ENCODE results near the gene MGAT5. TPM values are rescaled to one million over a fixed set of nuclear protein-coding genes. Genes with fewer than 3 reads are reported as not detected.

The MGAT5 gene
- total RNA-seq, 1 experiment from 2014 or later: 22.1 TPM

DNA sequence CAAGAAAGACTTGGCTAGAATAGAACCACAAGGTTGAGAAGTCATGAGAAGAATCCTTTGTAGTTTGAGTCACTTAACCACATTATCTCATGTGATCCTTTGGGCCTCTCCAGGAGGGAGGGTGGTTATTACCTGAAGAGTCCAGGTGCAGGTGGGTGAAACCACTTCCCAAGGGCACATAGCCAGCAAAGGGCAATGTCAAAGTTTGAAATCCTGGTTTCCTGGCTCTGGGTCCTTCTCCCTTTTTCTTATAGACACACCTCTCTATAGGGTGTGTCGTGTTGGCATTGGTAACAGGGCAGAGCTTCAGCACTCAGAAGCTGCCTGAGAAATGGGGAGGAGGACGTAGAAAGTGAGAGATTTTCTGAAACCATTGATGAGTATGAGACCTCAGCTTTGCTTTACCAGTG, 137.9 kb downstream of the MGAT5 start:
- DNase-seq: no peak
- no peaks in the 10 kb centered on the region for H3K4me1 ChIP-seq
- ChIA-PET CTCF (interaction anchor here (1.0 kb wide), 1 partner anchor 16 kb away, joined by 3 read pairs; no protein-coding TSS in a partner anchor), POLR2A (no interaction called here)
- no peaks in the 10 kb centered on the region for H3K9me3 ChIP-seq
- Mint-ChIP-seq H3K27me3 (ENCODE audit: insufficient read depth, unreplicated experiment) (no peaks in the 10 kb centered on the region), H3K36me3 (ENCODE audit: insufficient read depth, unreplicated experiment) (no peaks in the 10 kb centered on the region), H3K4me3 (ENCODE audit: unreplicated experiment) (no peak overlapping the region), H3K4me1 (ENCODE audit: low read depth, unreplicated experiment) (no peaks in the 10 kb centered on the region), H3K9me3 (ENCODE audit: unreplicated experiment) (no peaks in the 10 kb centered on the region), H3K27ac (ENCODE audit: unreplicated experiment) (no peak overlapping the region)
- TF ChIP-seq CTCF (IDR thresholded peaks at IDR 0.05; ENCODE audit: insufficient read depth in 1 of 2, low read depth in 1 of 2, low read length in 1 of 2, severe bottlenecking in 1 of 2, unreplicated experiment in 1 of 2): no peak
- BruUV-seq (replicated peaks): no TSS peak
- H3K36me3 ChIP-seq (ENCODE audit: control insufficient read depth, insufficient read depth, low read length): no peaks in the 10 kb centered on the region
- intact Hi-C loops (cut with micrococcal nuclease; ENCODE audit: unreplicated experiment): loop anchor here (5.0 kb wide), 1 partner anchor 61 kb away; no protein-coding TSS in a partner anchor
- H3K4me3 ChIP-seq (ENCODE audit: low read depth, low read length): no peak overlapping the region
- H3K27me3 ChIP-seq (replicated peaks; ENCODE audit: control insufficient read depth, insufficient read depth, low read length): no peaks in the 10 kb centered on the region

DNA sequence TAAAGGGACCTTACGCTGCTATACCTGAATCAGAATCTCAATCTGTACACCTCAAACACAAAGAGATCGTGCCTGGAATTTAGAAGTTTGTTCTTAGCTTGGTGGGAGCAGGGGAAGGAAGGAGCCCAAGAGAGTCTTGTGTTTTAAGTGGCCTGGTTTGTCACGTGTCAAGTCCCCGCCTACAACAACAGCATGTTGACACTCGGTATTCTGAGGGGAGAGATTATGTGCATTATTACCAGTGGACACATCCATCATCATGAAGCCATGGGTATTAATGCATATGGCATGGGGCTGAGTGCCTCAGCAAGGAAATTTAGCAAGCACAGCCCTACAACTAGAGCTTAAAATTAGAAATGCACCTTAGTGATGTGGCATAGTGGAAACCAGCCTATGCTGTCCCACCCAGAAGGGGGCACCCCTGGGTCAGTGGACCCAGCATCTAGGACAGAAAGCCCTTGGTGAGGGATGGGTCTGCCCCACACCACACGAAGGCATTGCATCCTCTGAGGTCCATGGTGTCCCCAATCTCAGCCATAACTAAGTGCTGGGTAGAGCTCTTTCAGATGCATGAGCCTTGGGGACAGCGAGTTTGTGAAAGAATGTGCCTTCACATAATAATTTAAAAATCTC, 138.7 kb downstream of the MGAT5 start:
- ChIA-PET CTCF (interaction anchor here (0.7 to 1.0 kb wide), 4 partner anchors 9 to 58 kb away, joined by 3 to 4 read pairs (median 4); no protein-coding TSS in a partner anchor), POLR2A (no interaction called here)
- Mint-ChIP-seq H3K9me3 (ENCODE audit: unreplicated experiment) (no peaks in the 10 kb centered on the region), H3K27me3 (ENCODE audit: insufficient read depth, unreplicated experiment) (no peaks in the 10 kb centered on the region), H3K36me3 (ENCODE audit: insufficient read depth, unreplicated experiment) (no peaks in the 10 kb centered on the region), H3K4me3 (ENCODE audit: unreplicated experiment) (no peak overlapping the region), H3K4me1 (ENCODE audit: low read depth, unreplicated experiment) (no peaks in the 10 kb centered on the region), H3K27ac (ENCODE audit: unreplicated experiment) (no peak overlapping the region)
- Histone ChIP-seq H3K4me1 (no peaks in the 10 kb centered on the region), H3K4me3 (ENCODE audit: low read depth, low read length) (no peak overlapping the region), H3K9me3 (no peaks in the 10 kb centered on the region), H3K27me3 (replicated peaks; ENCODE audit: control insufficient read depth, insufficient read depth, low read length) (no peaks in the 10 kb centered on the region), H3K36me3 (ENCODE audit: control insufficient read depth, insufficient read depth, low read length) (0 out of 2 replicates have a peak, but pooled peaks cover under 1% of the 10 kb centered on the region)
- peak in 1 of 2 experiments; percentile 17 for DNase-seq
- TF ChIP-seq CTCF (IDR thresholded peaks at IDR 0.05; ENCODE audit: insufficient read depth in 1 of 2, low read depth in 1 of 2, low read length in 1 of 2, severe bottlenecking in 1 of 2, unreplicated experiment in 1 of 2): peak in 1 of 2 experiments; percentile 22
- intact Hi-C loops (cut with micrococcal nuclease; ENCODE audit: unreplicated experiment): loop anchor here (5.0 kb wide), 1 partner anchor 60 kb away; no protein-coding TSS in a partner anchor
- no TSS peak for BruUV-seq (replicated peaks)

DNA sequence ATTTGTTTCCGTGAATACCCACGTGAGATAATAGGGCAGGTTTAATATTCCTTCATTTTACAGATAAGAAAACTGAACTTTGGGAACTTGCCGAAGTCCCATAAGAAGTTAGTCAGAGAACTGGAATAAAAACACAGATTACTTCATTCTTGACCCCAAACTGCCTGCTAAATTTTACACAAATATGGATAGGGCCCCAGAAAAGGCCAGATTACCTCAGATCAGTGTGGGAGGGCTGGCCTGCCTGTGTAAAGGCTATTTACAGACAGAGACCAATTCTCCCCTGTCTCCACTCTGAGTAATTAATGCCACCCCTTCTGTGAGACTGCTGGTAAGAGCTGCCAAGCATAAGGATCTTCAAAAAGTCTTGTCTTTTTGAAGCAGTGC, 139.2 kb downstream of the MGAT5 start:
- no peak overlapping the region for H3K4me3 ChIP-seq (ENCODE audit: low read depth, low read length)
- Mint-ChIP-seq H3K9me3 (ENCODE audit: unreplicated experiment) (no peaks in the 10 kb centered on the region), H3K36me3 (ENCODE audit: insufficient read depth, unreplicated experiment) (peaks cover 2% of the 10 kb centered on the region), H3K4me1 (ENCODE audit: low read depth, unreplicated experiment) (no peaks in the 10 kb centered on the region), H3K4me3 (ENCODE audit: unreplicated experiment) (no peak overlapping the region), H3K27me3 (ENCODE audit: insufficient read depth, unreplicated experiment) (no peaks in the 10 kb centered on the region), H3K27ac (ENCODE audit: unreplicated experiment) (no peak overlapping the region)
- intact Hi-C loops (cut with micrococcal nuclease; ENCODE audit: unreplicated experiment): loop anchor here (5.0 kb wide), 1 partner anchor 59 kb away; no protein-coding TSS in a partner anchor
- TF ChIP-seq CTCF (IDR thresholded peaks at IDR 0.05; ENCODE audit: insufficient read depth in 1 of 2, low read depth in 1 of 2, low read length in 1 of 2, severe bottlenecking in 1 of 2, unreplicated experiment in 1 of 2): no peak
- ChIA-PET CTCF (interaction anchor here (1.0 kb wide), 2 partner anchors 8 to 58 kb away, joined by 4 read pairs; no protein-coding TSS in a partner anchor), POLR2A (no interaction called here)
- no peaks in the 10 kb centered on the region for H3K27me3 ChIP-seq (replicated peaks; ENCODE audit: control insufficient read depth, insufficient read depth, low read length)
- DNase-seq: no peak
- H3K4me1 ChIP-seq: no peaks in the 10 kb centered on the region
- no peaks in the 10 kb centered on the region for H3K9me3 ChIP-seq
- no TSS peak for BruUV-seq (replicated peaks)
- 0 out of 2 replicates have a peak, but pooled peaks cover 2% of the 10 kb centered on the region for H3K36me3 ChIP-seq (ENCODE audit: control insufficient read depth, insufficient read depth, low read length)

Measured in Caco-2 (cell line).